Esophagus muscularis mucosa (tissue), 3 donors: ENCODE measurements around the gene FGF23.

Experiments used
- CTCF ChIP-seq, 3 experiments: fragments of 200-600 bp in 2 of 3; fragments of 450-650 bp in 1 of 3; sonication (generic) in 2 of 3; IDR thresholded peaks; one replicate each; pipeline ENCODE4 v1.5.1; 2017 to 2019; ENCODE audit warnings: antibody characterized with exemption in 3 of 3, mild to moderate bottlenecking in 2 of 3, moderate library complexity in 1 of 3
- POLR2A ChIP-seq: fragments of 450-650 bp; IDR thresholded peaks from one replicate; pipeline ENCODE4 v1.6.1; 2017; ENCODE audit warnings: antibody characterized with exemption, moderate library complexity, mild to moderate bottlenecking, low read depth

- TF ChIP-seq CTCF (IDR thresholded peaks at IDR 0.05) (peak in 2 of 3 experiments; percentile 25 to 44), POLR2A (no peak)
Observed at GRCh38 chr12:4356041-4356327, 23.5 kb downstream of the FGF23 start.
